WERI-Rb-1 (cell line): ENCODE results near the gene PXYLP1.

Experiments used
- DNase-seq: peaks from one replicate; pipeline ENCODE4 v3.0.0-alpha.2; 2020
- H3K27ac ChIP-seq: fragments of 250-450 bp; sonication (Bioruptor Pico); 2 replicates; pipeline ENCODE4 v1.5.1; 2020; ENCODE audit warnings: mild to moderate bottlenecking, moderate library complexity
- H3K27me3 ChIP-seq: fragments of 250-450 bp; sonication (Bioruptor Pico); 2 replicates; pipeline ENCODE4 v1.5.1; 2021; ENCODE audit warnings: mild to moderate bottlenecking, low read depth, moderate library complexity; ENCODE audit not compliant: insufficient read depth, severe bottlenecking
- H3K36me3 ChIP-seq: fragments of 250-450 bp; sonication (Bioruptor Pico); 2 replicates; pipeline ENCODE4 v1.5.1; 2020; ENCODE audit warnings: mild to moderate bottlenecking, moderate library complexity
- H3K4me3 ChIP-seq: 2 replicates; pipeline ENCODE4 v1.5.1; 2011; ENCODE audit warnings: low read depth, mild to moderate bottlenecking, control low read depth, low read length
- H3K9me3 ChIP-seq: fragments of 250-450 bp; sonication (Bioruptor Pico); 2 replicates; pipeline ENCODE4 v1.5.1; 2021; ENCODE audit warnings: mild to moderate bottlenecking, moderate library complexity; ENCODE audit not compliant: severe bottlenecking
- CTCF ChIP-seq: IDR thresholded peaks from 2 replicates; pipeline ENCODE4 v1.5.1; 2011; ENCODE audit warnings: low read depth, mild to moderate bottlenecking, control low read depth, inconsistent platforms, low read length

Gene PXYLP1

GRCh38 chr3:141275511-141275910 lies 43.9 kb downstream of the PXYLP1 start:
- no peak for TF ChIP-seq CTCF
- no peak overlapping the region for H3K27ac ChIP-seq
- no peak for DNase-seq
- no peak overlapping the region for H3K4me3 ChIP-seq
- H3K27me3 ChIP-seq, result no peaks in the 10 kb centered on the region
- H3K9me3 ChIP-seq, result no peaks in the 10 kb centered on the region
- peaks cover 8% of the 10 kb centered on the region for H3K36me3 ChIP-seq

- Histone ChIP-seq H3K4me3 (no peak overlapping the region), H3K9me3 (no peaks in the 10 kb centered on the region), H3K27me3 (no peaks in the 10 kb centered on the region), H3K27ac (no peak overlapping the region), H3K36me3 (peaks cover 8% of the 10 kb centered on the region)
- DNase-seq, result no peak
- TF ChIP-seq CTCF, result no peak
Observed at GRCh38 chr3:141275973-141276372, 44.3 kb downstream of the PXYLP1 start.

GRCh38 chr3:141276398-141276797 lies 44.8 kb downstream of the PXYLP1 start:
- TF ChIP-seq CTCF, result no peak
- no peak overlapping the region for H3K4me3 ChIP-seq
- DNase-seq, result no peak
- H3K27ac ChIP-seq, result no peak overlapping the region
- no peaks in the 10 kb centered on the region for H3K27me3 ChIP-seq
- no peaks in the 10 kb centered on the region for H3K9me3 ChIP-seq
- H3K36me3 ChIP-seq, result peaks cover 8% of the 10 kb centered on the region

- TF ChIP-seq CTCF, result no peak
- no peak overlapping the region for H3K27ac ChIP-seq
- H3K4me3 ChIP-seq, result no peak overlapping the region
- H3K36me3 ChIP-seq, result peaks cover 10% of the 10 kb centered on the region
- no peaks in the 10 kb centered on the region for H3K27me3 ChIP-seq
- H3K9me3 ChIP-seq, result no peaks in the 10 kb centered on the region
- no peak for DNase-seq
Observed at GRCh38 chr3:141277451-141277850, 45.8 kb downstream of the PXYLP1 start.

GRCh38 chr3:141278196-141279076 lies 46.8 kb downstream of the PXYLP1 start:
- TF ChIP-seq CTCF, result no peak
- H3K36me3 ChIP-seq, result peaks cover 10% of the 10 kb centered on the region
- DNase-seq, result no peak
- no peak overlapping the region for H3K27ac ChIP-seq
- no peak overlapping the region for H3K4me3 ChIP-seq
- no peaks in the 10 kb centered on the region for H3K9me3 ChIP-seq
- no peaks in the 10 kb centered on the region for H3K27me3 ChIP-seq
